GM23248 (cell line): Measurements from ENCODE around the gene ZMIZ1. TPM values are rescaled to one million over a fixed set of nuclear protein-coding genes. Genes with fewer than 3 reads are reported as not detected.

Source experiments
- DNase-seq: peaks from one replicate; pipeline ENCODE4 v3.0.0-alpha.2; 2015
- H2AFZ ChIP-seq: fragments of 200-600 bp; sonication (generic); 2 replicates; pipeline ENCODE4 v1.6.1; 2016; ENCODE audit warnings: antibody characterized with exemption
- H3F3A ChIP-seq: fragments of 200-600 bp; sonication (generic); 2 replicates; pipeline ENCODE4 v1.6.1; 2016; ENCODE audit warnings: mild to moderate bottlenecking, antibody characterized with exemption, mixed run types; ENCODE audit not compliant: insufficient read depth
- H3K27ac ChIP-seq: fragments of 200-600 bp; sonication (generic); 2 replicates; pipeline ENCODE4 v1.5.1; 2016; ENCODE audit warnings: mild to moderate bottlenecking
- H3K27me3 ChIP-seq: fragments of 200-600 bp; sonication (generic); replicated peaks from 2 replicates; pipeline ENCODE4 v1.6.1; 2016; ENCODE audit warnings: mild to moderate bottlenecking; ENCODE audit not compliant: insufficient read depth
- H3K36me3 ChIP-seq: fragments of 200-600 bp; sonication (generic); 2 replicates; pipeline ENCODE4 v1.6.1; 2016; ENCODE audit warnings: low read depth, mild to moderate bottlenecking
- H3K4me1 ChIP-seq: fragments of 200-600 bp; sonication (generic); 2 replicates; pipeline ENCODE4 v1.6.1; 2016; ENCODE audit warnings: mild to moderate bottlenecking; ENCODE audit not compliant: insufficient read depth
- H3K4me2 ChIP-seq: fragments of 200-600 bp; sonication (generic); one replicate; pipeline ENCODE4 v1.6.1; 2016; ENCODE audit warnings: mild to moderate bottlenecking; ENCODE audit not compliant: unreplicated experiment
- H3K4me3 ChIP-seq: fragments of 200-600 bp; sonication (generic); 2 replicates; pipeline ENCODE4 v1.5.1; 2016; ENCODE audit warnings: mild to moderate bottlenecking
- H3K79me2 ChIP-seq: fragments of 200-600 bp; sonication (generic); 2 replicates; pipeline ENCODE4 v1.6.1; 2016; ENCODE audit warnings: mild to moderate bottlenecking; ENCODE audit not compliant: insufficient read depth
- H3K9ac ChIP-seq: fragments of 200-600 bp; sonication (generic); 2 replicates; pipeline ENCODE4 v1.6.1; 2016; ENCODE audit warnings: mild to moderate bottlenecking
- H3K9me2 ChIP-seq: fragments of 200-600 bp; sonication (generic); 2 replicates; pipeline ENCODE4 v1.6.1; 2016; ENCODE audit warnings: mixed run types, mild to moderate bottlenecking, moderate library complexity; ENCODE audit not compliant: insufficient read depth
- H3K9me3 ChIP-seq: fragments of 200-600 bp; sonication (generic); one replicate; pipeline ENCODE4 v1.6.1; 2017; ENCODE audit warnings: low read depth
- H4K20me1 ChIP-seq: fragments of 200-600 bp; sonication (generic); 2 replicates; pipeline ENCODE4 v1.6.0; 2016; ENCODE audit not compliant: insufficient read depth
- EZH2 ChIP-seq: fragments of 200-600 bp; sonication (generic); IDR thresholded peaks from 2 replicates; pipeline ENCODE4 v1.6.1; 2018; ENCODE audit warnings: antibody characterized with exemption, mild to moderate bottlenecking; ENCODE audit not compliant: insufficient read depth, poor library complexity, severe bottlenecking
- EZH2phosphoT487 ChIP-seq: fragments of 200-600 bp; sonication (generic); IDR thresholded peaks from 2 replicates; pipeline ENCODE4 v1.6.1; 2018; ENCODE audit warnings: antibody characterized with exemption, moderate library complexity, mild to moderate bottlenecking, low read depth; ENCODE audit not compliant: insufficient read depth
- WGBS, 2 experiments: methylation state at CpG; one replicate each; pipeline ENCODE4 v1.1.6; 2015 to 2017; ENCODE audit warnings: low lambda C conversion rate in 2 of 2, low coverage in 1 of 2; ENCODE audit errors: missing lambda C conversion rate in 2 of 2; 5-methylcytosine and 5-hydroxymethylcytosine counted together
- in situ Hi-C: fragments of 300-500 bp; cut with MboI; formaldehyde crosslinking; loops from 2 replicates; pipeline ENCODE4 v1.15.0; 2020
- polyA plus RNA-seq: library from polyadenylated mRNA; unstranded; fragments of >200 nt; fragmentation: Nextera tagmentation; extraction: Ambion mirVana; gene quantifications from 2 replicates; pipeline ENCODE4 v1.2.1, GENCODE V29; 2016
- total RNA-seq: library from RNA; depleted of rRNA; stranded (reverse); fragments of >200 nt; shearing (Covaris generic); gene quantifications from 2 replicates; pipeline ENCODE4 v1.2.3, GENCODE V29; 2014

Gene ZMIZ1
- total and polyA plus RNA-seq, 2 experiments from 2014 or later, result 21.9 to 28.4 TPM

DNA sequence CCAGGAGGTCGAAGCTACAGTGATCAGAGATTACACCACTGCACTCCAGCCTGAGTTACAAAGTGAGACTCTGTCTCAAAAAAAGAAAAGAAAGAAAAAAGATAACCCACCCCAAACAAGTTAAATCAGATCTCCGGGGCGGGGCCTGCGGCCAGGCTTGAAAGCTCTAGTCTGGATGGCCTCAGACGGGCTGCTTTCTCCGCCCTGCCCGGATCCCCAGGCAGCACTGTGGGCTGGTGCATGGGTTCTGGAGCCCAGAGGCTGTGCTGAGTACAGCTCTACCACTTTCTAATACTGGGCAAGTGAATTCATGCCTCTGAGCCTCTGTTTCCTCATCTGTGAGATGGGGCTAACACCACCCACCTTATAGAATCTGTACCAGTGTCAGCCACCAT, 83.7 kb downstream of the ZMIZ1 start:
- Histone ChIP-seq H3F3A (peaks cover 62% of the 10 kb centered on the region), H3K9me2 (no peaks in the 10 kb centered on the region), H2AFZ (no peak overlapping the region), H3K4me3 (peak overlapping the region; percentile 14), H3K27me3 (no peaks in the 10 kb centered on the region), H3K27ac (peak overlapping the region; percentile 99), H3K36me3 (no peaks in the 10 kb centered on the region), H3K79me2 (peaks cover 48% of the 10 kb centered on the region), H4K20me1 (no peaks in the 10 kb centered on the region), H3K9me3 (no peaks in the 10 kb centered on the region), H3K9ac (peak overlapping the region; percentile 85), H3K4me1 (peaks cover 69% of the 10 kb centered on the region), H3K4me2 (peak overlapping the region; percentile 66)
- DNase-seq, result peak; percentile 79
- WGBS, 2 experiments, result 10 to 16% methylated on average over 7 of the region's 7 CpGs
- in situ Hi-C loops, result no loop called here
- no peak for TF ChIP-seq EZH2

DNA sequence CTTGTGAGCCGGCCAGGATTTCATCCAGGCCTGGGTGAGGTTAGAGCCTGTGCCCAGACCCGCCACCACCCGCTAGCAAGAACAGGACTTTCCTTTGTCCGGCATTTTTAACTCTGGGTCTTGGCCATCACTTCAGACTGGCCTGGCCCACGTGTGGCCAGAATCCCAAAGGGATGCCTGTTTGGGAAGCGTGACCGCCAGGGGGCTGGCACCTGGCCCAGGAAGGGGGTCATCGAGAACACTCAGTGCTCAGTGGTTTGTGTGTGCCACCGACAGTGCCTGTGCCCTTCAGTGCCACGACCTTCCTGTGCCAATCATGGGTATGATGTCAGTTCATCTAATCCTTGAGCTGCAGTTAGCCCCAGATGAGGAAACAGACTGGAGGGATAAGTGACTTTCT, 85.0 kb downstream of the ZMIZ1 start:
- DNase-seq, result no peak
- 90 to 91% methylated on average over 10 of the region's 10 CpGs for WGBS, 2 experiments
- Histone ChIP-seq H3K9ac (no peak overlapping the region), H4K20me1 (no peaks in the 10 kb centered on the region), H3K4me1 (peaks cover 75% of the 10 kb centered on the region), H3K27ac (peak overlapping the region; percentile 99), H3K4me3 (no peak overlapping the region), H3K27me3 (no peaks in the 10 kb centered on the region), H3F3A (peaks cover 61% of the 10 kb centered on the region), H3K4me2 (no peak overlapping the region), H3K9me2 (no peaks in the 10 kb centered on the region), H3K79me2 (peaks cover 60% of the 10 kb centered on the region), H3K36me3 (no peaks in the 10 kb centered on the region), H2AFZ (no peak overlapping the region), H3K9me3 (no peaks in the 10 kb centered on the region)
- in situ Hi-C loops, result no loop called here
- no peak for TF ChIP-seq EZH2phosphoT487
- no peak for TF ChIP-seq EZH2

DNA sequence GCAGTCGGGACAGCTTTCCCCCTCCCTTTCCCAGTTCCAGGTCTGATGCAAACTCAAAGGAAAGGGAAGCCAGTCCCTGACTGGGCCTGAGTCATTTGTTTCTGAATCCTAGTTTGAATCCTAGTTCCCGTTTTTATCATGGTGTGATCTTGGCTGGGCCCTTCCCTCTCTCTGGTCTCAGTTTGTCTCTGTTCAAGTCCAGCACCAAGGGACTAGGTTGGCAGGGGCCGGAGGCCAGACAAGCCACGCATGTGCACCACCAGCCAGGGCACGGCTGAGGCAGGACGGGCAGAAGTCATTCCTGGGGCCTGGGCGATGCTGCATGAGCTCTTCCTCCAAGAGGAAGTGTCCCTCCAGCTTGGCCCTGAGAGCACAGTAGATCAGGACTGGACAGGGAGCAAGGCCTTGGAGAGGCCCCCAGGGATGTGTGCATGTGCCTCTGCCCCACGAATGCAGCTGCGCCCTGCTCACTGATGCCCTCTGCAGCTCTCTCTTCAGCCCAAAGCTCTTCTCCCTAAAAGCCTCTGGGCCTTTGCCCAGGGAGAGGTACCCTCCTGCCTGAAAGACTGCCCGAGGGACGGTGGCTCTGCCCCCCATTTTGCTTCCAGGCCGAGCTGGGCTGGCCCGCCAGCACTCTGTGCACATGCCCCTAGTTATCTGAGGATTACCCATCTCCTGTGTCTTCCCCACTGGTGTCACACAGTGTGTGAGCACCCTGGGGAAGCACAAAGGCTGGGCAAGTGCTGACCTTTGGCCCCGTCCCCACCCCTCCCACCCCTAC, 86.7 kb downstream of the ZMIZ1 start:
- WGBS, 2 experiments, result 53 to 63% methylated on average over 13 to 14 of the region's 14 CpGs
- peaks cover 54% of the 10 kb centered on the region for H3F3A ChIP-seq
- H3K27ac ChIP-seq, result peak overlapping the region; percentile 99
- H3K4me3 ChIP-seq, result no peak overlapping the region
- H2AFZ ChIP-seq, result no peak overlapping the region
- H3K36me3 ChIP-seq, result no peaks in the 10 kb centered on the region
- no peak overlapping the region for H3K4me2 ChIP-seq
- no peaks in the 10 kb centered on the region for H3K9me2 ChIP-seq
- in situ Hi-C loops, result no loop called here
- peak; percentile 78 for DNase-seq
- TF ChIP-seq EZH2phosphoT487, result no peak
- TF ChIP-seq EZH2, result no peak
- no peaks in the 10 kb centered on the region for H3K9me3 ChIP-seq
- H3K79me2 ChIP-seq, result peaks cover 68% of the 10 kb centered on the region
- H3K27me3 ChIP-seq, result no peaks in the 10 kb centered on the region
- no peaks in the 10 kb centered on the region for H4K20me1 ChIP-seq
- peak overlapping the region; percentile 57 for H3K9ac ChIP-seq
- peaks cover 75% of the 10 kb centered on the region for H3K4me1 ChIP-seq

DNA sequence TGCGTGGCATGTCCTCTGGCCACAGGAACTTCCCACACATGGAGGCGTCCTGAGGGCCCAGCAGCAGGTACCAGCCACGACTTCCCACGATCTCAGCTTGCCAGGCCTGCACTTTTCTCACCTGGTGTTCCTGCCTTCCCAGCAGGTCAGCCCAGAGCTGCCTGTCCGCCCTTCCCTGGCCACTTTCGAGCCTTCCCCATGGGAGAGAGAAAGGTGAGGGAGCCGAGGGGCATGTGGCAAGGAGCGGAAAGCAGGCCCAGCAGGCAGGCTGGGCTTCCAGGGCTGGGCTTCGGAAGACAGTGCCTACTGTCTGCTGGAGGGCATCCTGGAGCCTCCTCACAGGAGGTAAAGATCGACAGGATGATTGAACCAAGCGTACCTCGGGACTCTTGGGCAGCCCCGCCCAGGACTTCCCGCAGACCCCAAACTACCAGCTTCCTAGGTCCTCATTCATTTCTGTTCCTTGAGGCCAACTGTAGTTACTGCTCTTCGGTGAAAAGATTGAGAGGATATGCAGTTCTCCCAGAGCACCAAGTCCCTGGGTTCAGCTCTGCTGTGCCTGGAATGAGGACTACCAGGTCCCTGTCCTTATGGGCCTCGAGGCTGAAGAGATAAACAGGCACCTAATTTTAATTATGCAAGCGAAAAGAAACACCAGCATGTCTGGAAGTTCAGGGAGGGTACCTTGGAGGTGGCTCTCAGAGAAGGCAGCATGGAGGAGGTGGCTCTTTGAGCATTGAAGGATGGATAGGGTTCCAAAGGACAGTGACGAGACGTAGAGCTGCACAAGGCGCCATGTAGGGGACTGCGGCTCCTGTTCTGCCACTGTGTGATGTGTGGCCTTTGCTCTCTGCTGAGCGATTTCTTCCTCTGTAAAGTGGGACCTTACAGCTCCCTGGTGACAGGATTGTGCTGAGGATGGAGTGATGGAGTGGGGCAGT, 87.8 kb downstream of the ZMIZ1 start:
- H3K4me2 ChIP-seq, result no peak overlapping the region
- peaks cover 75% of the 10 kb centered on the region for H3K4me1 ChIP-seq
- H3K9ac ChIP-seq, result peak overlapping the region; percentile 87
- H3K9me2 ChIP-seq, result no peaks in the 10 kb centered on the region
- H3F3A ChIP-seq, result peaks cover 45% of the 10 kb centered on the region
- WGBS, 2 experiments, result 89 to 93% methylated on average over 21 of the region's 22 CpGs
- no peak for TF ChIP-seq EZH2phosphoT487
- TF ChIP-seq EZH2, result no peak
- peak overlapping the region; percentile 99 for H3K27ac ChIP-seq
- in situ Hi-C loops, result no loop called here
- no peaks in the 10 kb centered on the region for H3K9me3 ChIP-seq
- no peak overlapping the region for H2AFZ ChIP-seq
- no peaks in the 10 kb centered on the region for H3K36me3 ChIP-seq
- H3K27me3 ChIP-seq, result no peaks in the 10 kb centered on the region
- no peak overlapping the region for H3K4me3 ChIP-seq
- no peaks in the 10 kb centered on the region for H4K20me1 ChIP-seq
- peaks cover 79% of the 10 kb centered on the region for H3K79me2 ChIP-seq
- DNase-seq, result no peak
